ENCODE data around the gene STK32C.

GRCh38 chr10:132175408-132175807, 132.3 kb downstream of the STK32C start:
- TF ChIP-seq POLR2A (IDR thresholded peaks at IDR 0.05) (no peak), CTCF (IDR thresholded peaks at IDR 0.05 in 4 of 5, conservative IDR thresholded peaks at IDR 0.05 in 1 of 5) (no peak)

Data from gastrocnemius medialis (tissue), 4 donors.